NCI-H510A (cell line): Measurements from ENCODE around the gene CTPS2.

ENCODE experiments used
- DNase-seq: peaks from one replicate; lab custom pipeline; 2025; lab: John Stamatoyannopoulos, UW

CTPS2 gene

GRCh38 chrX:16714504-16714903 is 2.0 kb upstream of the CTPS2 start:
- DNase-seq: no peak

- no peak for DNase-seq
These were observed 449 bp downstream of the CTPS2 start for GRCh38 chrX:16711893-16712547.

GRCh38 chrX:16711219-16711811 is 1.2 kb downstream of the CTPS2 start:
- DNase-seq: no peak

GRCh38 chrX:16708016-16708415 is 4.5 kb downstream of the CTPS2 start:
- DNase-seq: no peak

- DNase-seq: no peak
These were observed 7.1 kb downstream of the CTPS2 start for GRCh38 chrX:16705370-16705769.

- DNase-seq: no peak
These were observed 9.5 kb downstream of the CTPS2 start for GRCh38 chrX:16702700-16703599.

GRCh38 chrX:16700734-16701133 is 11.7 kb downstream of the CTPS2 start:
- DNase-seq: no peak

GRCh38 chrX:16699389-16699788 is 13.1 kb downstream of the CTPS2 start:
- no peak for DNase-seq

- no peak for DNase-seq
These were observed 15.5 kb downstream of the CTPS2 start for GRCh38 chrX:16696956-16697355.

GRCh38 chrX:16695079-16695676 is 17.3 kb downstream of the CTPS2 start:
- DNase-seq: no peak

GRCh38 chrX:16687514-16687913 is 25.0 kb downstream of the CTPS2 start:
- DNase-seq: no peak

- no peak for DNase-seq
These were observed 29.3 kb downstream of the CTPS2 start for GRCh38 chrX:16683007-16683664.

- DNase-seq: no peak
These were observed 33.8 kb downstream of the CTPS2 start for GRCh38 chrX:16678689-16679088.

- no peak for DNase-seq
These were observed 41.5 kb downstream of the CTPS2 start for GRCh38 chrX:16671005-16671404.

- DNase-seq: no peak
These were observed 45.9 kb downstream of the CTPS2 start for GRCh38 chrX:16666541-16666940.

- DNase-seq: no peak
These were observed 47.4 kb downstream of the CTPS2 start for GRCh38 chrX:16665089-16665488.

- DNase-seq: no peak
These were observed 47.8 kb downstream of the CTPS2 start for GRCh38 chrX:16664626-16665025.

- no peak for DNase-seq
These were observed 48.4 kb downstream of the CTPS2 start for GRCh38 chrX:16664074-16664473.

GRCh38 chrX:16662402-16662801 is 50.1 kb downstream of the CTPS2 start:
- no peak for DNase-seq

- no peak for DNase-seq
These were observed 51.0 kb downstream of the CTPS2 start for GRCh38 chrX:16661495-16661894.

- no peak for DNase-seq
These were observed 53.1 kb downstream of the CTPS2 start for GRCh38 chrX:16659321-16659720.

- no peak for DNase-seq
These were observed 54.2 kb downstream of the CTPS2 start for GRCh38 chrX:16658284-16658683.
